Activated B cell treated with CpG ODN at 0.5 μM for 24 hours (primary cell): ENCODE measurements around the gene VAV2. TPM values are rescaled to one million over a fixed set of nuclear protein-coding genes. Genes with fewer than 3 reads are reported as not detected.
"Not testable (repeated sequence)": the region's sequence is repeated elsewhere in the genome, so short reads cannot be mapped to it uniquely, and the experiment has no call there.

Source experiments
- ATAC-seq: fragments of 200-7000 bp; cut with Tn5 transposase; one replicate; pipeline ENCODE4 v1.10.0; 2021; ENCODE audit warnings: low read depth, mild to moderate bottlenecking, moderate library complexity
- CTCF ChIA-PET: fragments of 350-600 bp; sonication (Branson Sonifier 250); formaldehyde crosslinking; loops from one replicate; lab custom pipeline; 2021; ENCODE audit warnings: antibody characterized with exemption; lab: Charles Lee
- POLR2A ChIA-PET: fragments of 350-600 bp; sonication (Branson Sonifier 250); formaldehyde crosslinking; loops from one replicate; lab custom pipeline; 2021; ENCODE audit warnings: antibody characterized with exemption; lab: Charles Lee
- DNase-seq: peaks from one replicate; pipeline ENCODE4 v3.0.0; 2022
- H3K27ac Mint-ChIP-seq: one replicate; pipeline ENCODE4 v1.8.0; 2020; ENCODE audit warnings: mixed read lengths
- H3K27me3 Mint-ChIP-seq: one replicate; pipeline ENCODE4 v1.8.0; 2021; ENCODE audit warnings: mixed read lengths
- H3K36me3 Mint-ChIP-seq: one replicate; pipeline ENCODE4 v1.8.0; 2021; ENCODE audit warnings: low read depth, mixed read lengths
- H3K4me1 Mint-ChIP-seq: one replicate; pipeline ENCODE4 v1.8.0; 2021; ENCODE audit warnings: mixed read lengths
- H3K4me3 Mint-ChIP-seq: one replicate; pipeline ENCODE4 v1.8.0; 2020; ENCODE audit warnings: mild to moderate bottlenecking, mixed read lengths
- H3K9me3 Mint-ChIP-seq: one replicate; pipeline ENCODE4 v1.8.0; 2020; ENCODE audit warnings: mixed read lengths
- CTCF ChIP-seq: fragments of 200-600 bp; IDR thresholded peaks from one replicate; pipeline ENCODE4 v1.8.0; 2022; ENCODE audit warnings: antibody characterized with exemption, mild to moderate bottlenecking
- intact Hi-C: fragments of 100-400 bp; cut with micrococcal nuclease; formaldehyde crosslinking; loops from one replicate; pipeline ENCODE4 v1.15.1; 2024
- total RNA-seq: library from RNA; stranded (reverse); gene quantifications from 2 replicates; pipeline ENCODE4 v1.2.3, GENCODE V29; 2022

The VAV2 gene
- total RNA-seq, 1 donor from 2014 or later = 99.6 TPM

- no peak for DNase-seq
- TF ChIP-seq CTCF = no peak
- intact Hi-C loops = no loop called here
These were observed 85.9 kb downstream of the VAV2 start for GRCh38 chr9:133906218-133906617.

GRCh38 chr9:133905493-133905892 is 86.6 kb downstream of the VAV2 start:
- no peak overlapping the region for H3K27ac Mint-ChIP-seq
- CTCF ChIA-PET = interaction anchor here (0.6 kb wide), 1 partner anchor 702 kb away, joined by 3 read pairs; no protein-coding TSS in a partner anchor
- peaks cover 76% of the 10 kb centered on the region for H3K4me1 Mint-ChIP-seq

More at GRCh38 chr9:133906218-133906617, 85.9 kb downstream of the VAV2 start:
- H3K4me3 Mint-ChIP-seq = no peak overlapping the region
- no peak for ATAC-seq
- peaks cover 20% of the 10 kb centered on the region for H3K36me3 Mint-ChIP-seq
- H3K4me1 Mint-ChIP-seq = peaks cover 76% of the 10 kb centered on the region
- POLR2A ChIA-PET = interaction anchor here (0.6 kb wide), 1 partner anchor 359 kb away, joined by 3 read pairs; no protein-coding TSS in a partner anchor
- no peaks in the 10 kb centered on the region for H3K27me3 Mint-ChIP-seq
- no peak overlapping the region for H3K27ac Mint-ChIP-seq
- CTCF ChIA-PET = no interaction called here
- no peaks in the 10 kb centered on the region for H3K9me3 Mint-ChIP-seq

GRCh38 chr9:133904346-133905090 is 87.6 kb downstream of the VAV2 start:
- Mint-ChIP-seq H3K9me3 (no peaks in the 10 kb centered on the region), H3K4me1 (peaks cover 76% of the 10 kb centered on the region), H3K27me3 (no peaks in the 10 kb centered on the region), H3K4me3 (no peak overlapping the region), H3K36me3 (peaks cover 9% of the 10 kb centered on the region), H3K27ac (peak overlapping the region; percentile 27)
- ATAC-seq (no peak), DNase-seq (no peak)
- POLR2A ChIA-PET = interaction anchor here (1.0 kb wide), 1 partner anchor 51 kb away, joined by 3 read pairs; no protein-coding TSS in a partner anchor
- CTCF ChIA-PET = interaction anchor here (0.6 kb wide), 1 partner anchor 701 kb away, joined by 3 read pairs; no protein-coding TSS in a partner anchor
- intact Hi-C loops = loop anchor here (5.0 kb wide), 1 partner anchor 88 kb away; the partner anchor contains the start of gene VAV2
- no peak for TF ChIP-seq CTCF

More at GRCh38 chr9:133905493-133905892, 86.6 kb downstream of the VAV2 start:
- H3K27me3 Mint-ChIP-seq = no peaks in the 10 kb centered on the region
- POLR2A ChIA-PET = no interaction called here
- intact Hi-C loops = no loop called here
- H3K4me3 Mint-ChIP-seq = no peak overlapping the region
- no peaks in the 10 kb centered on the region for H3K9me3 Mint-ChIP-seq
- TF ChIP-seq CTCF = no peak
- ATAC-seq (no peak), DNase-seq (no peak)
- H3K36me3 Mint-ChIP-seq = peaks cover 15% of the 10 kb centered on the region

DNA sequence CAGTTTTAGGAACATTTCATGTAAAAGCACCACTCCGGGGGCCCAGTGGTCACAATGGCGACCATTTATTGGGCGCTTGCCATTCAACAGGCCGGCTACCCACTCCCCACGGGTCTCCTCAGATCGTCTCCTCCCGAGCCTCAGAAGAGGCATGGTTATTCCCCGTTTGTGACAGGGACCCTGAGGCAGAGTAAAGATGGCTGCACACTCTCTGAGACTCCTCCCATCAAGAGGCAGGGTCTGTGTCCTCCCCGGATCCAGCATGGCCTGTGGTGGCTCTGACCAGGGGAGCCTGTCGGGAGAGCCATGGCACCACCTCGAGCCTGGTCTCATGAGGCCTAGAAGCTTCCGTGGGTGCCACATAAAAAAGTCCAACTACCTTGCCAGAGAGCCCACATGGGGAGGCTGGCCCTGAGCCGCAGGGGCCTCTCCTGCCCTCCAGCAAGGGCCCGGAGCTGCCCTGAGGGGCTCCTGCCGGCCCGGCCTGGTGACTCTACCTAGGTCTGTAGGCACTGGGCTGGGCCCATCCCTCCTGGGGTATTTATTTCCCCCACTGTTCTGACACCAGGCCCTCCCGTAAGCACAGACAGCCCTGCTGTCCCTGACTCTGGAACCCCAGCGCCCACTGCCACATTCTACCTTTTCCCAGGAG is 90.8 kb downstream of the VAV2 start:
- no peaks in the 10 kb centered on the region for H3K27me3 Mint-ChIP-seq
- intact Hi-C loops = loop anchor here (5.0 kb wide), 1 partner anchor 91 kb away; the partner anchor contains the start of gene VAV2
- no peak for TF ChIP-seq CTCF
- no peaks in the 10 kb centered on the region for H3K9me3 Mint-ChIP-seq
- peak; percentile 41 for ATAC-seq
- H3K4me1 Mint-ChIP-seq = peaks cover 62% of the 10 kb centered on the region
- H3K27ac Mint-ChIP-seq = peak overlapping the region; percentile 54
- peaks cover 10% of the 10 kb centered on the region for H3K36me3 Mint-ChIP-seq
- ChIA-PET CTCF (no interaction called here), POLR2A (no interaction called here)
- DNase-seq = no peak
- peak overlapping the region; percentile 52 for H3K4me3 Mint-ChIP-seq

- no peak for TF ChIP-seq CTCF
- ChIA-PET CTCF (no interaction called here), POLR2A (no interaction called here)
- Mint-ChIP-seq H3K27ac (no peak overlapping the region), H3K27me3 (no peaks in the 10 kb centered on the region), H3K9me3 (no peaks in the 10 kb centered on the region), H3K36me3 (peaks cover 27% of the 10 kb centered on the region), H3K4me1 (peaks cover 33% of the 10 kb centered on the region), H3K4me3 (no peak overlapping the region)
- no peak for ATAC-seq
- DNase-seq = no peak
- intact Hi-C loops = no loop called here
These were observed 94.4 kb downstream of the VAV2 start for GRCh38 chr9:133897675-133898074.

DNA sequence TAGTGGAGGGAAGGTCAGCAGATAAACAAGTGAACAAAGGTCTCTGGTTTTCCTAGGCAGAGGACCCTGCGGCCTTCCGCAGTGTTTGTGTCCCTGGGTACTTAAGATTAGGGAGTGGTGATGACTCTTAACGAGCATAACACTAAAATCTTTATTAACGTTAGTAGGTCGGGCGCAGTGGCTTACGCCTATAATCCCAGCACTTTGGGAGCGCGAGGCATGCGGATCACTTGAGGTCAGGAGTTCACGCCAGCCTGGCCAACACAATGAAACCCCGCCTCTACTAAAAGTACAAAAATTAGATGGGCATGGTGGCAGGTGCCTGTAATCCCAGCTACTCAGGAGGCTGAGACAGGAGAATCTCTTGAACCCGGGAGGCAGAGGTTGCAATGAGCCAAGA is 96.1 kb downstream of the VAV2 start:
- CTCF ChIA-PET, H3K27ac Mint-ChIP-seq, POLR2A ChIA-PET, intact Hi-C loops, H3K4me3 Mint-ChIP-seq, H3K9me3 Mint-ChIP-seq, DNase-seq, H3K27me3 Mint-ChIP-seq, ATAC-seq: not testable (repeated sequence)
- H3K4me1 Mint-ChIP-seq = peaks cover 17% of the 10 kb centered on the region
- peaks cover 32% of the 10 kb centered on the region for H3K36me3 Mint-ChIP-seq
